Activated T-cell treated with anti-CD3 and anti-CD28 coated beads, Interleukin-2, amount 50 U/mL, for 1 hour (primary cell): ENCODE data around the gene CHST10.

ENCODE experiments used
- DNase-seq: peaks from one replicate; pipeline ENCODE4 v3.0.0-alpha.2; 2020

The CHST10 gene

GRCh38 chr2:100413571-100413970 lies 3.9 kb downstream of the CHST10 start:
- no peak for DNase-seq

- DNase-seq = no peak
Measured at GRCh38 chr2:100412881-100413321, 4.6 kb downstream of the CHST10 start.

DNA sequence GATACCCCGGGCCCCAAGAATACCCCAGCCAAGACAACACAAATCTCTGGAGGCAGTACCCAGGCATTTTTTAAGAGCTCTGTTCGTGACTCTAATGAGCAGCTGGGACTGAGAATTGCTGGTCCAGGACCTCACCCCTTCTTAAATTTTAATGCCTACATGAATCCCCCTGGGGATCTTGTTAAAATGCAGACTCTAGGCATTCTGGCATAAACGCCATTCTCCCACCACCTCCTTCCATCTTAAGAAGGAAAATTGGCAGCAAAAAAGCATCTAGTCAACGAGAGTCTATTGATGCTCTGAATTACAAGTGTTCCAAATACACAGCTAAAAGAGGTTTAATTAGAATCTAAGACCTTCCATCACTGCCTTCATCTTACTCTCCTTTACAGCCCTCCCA lies 5.0 kb downstream of the CHST10 start:
- DNase-seq = no peak

GRCh38 chr2:100411841-100412292 lies 5.6 kb downstream of the CHST10 start:
- DNase-seq = no peak

DNA sequence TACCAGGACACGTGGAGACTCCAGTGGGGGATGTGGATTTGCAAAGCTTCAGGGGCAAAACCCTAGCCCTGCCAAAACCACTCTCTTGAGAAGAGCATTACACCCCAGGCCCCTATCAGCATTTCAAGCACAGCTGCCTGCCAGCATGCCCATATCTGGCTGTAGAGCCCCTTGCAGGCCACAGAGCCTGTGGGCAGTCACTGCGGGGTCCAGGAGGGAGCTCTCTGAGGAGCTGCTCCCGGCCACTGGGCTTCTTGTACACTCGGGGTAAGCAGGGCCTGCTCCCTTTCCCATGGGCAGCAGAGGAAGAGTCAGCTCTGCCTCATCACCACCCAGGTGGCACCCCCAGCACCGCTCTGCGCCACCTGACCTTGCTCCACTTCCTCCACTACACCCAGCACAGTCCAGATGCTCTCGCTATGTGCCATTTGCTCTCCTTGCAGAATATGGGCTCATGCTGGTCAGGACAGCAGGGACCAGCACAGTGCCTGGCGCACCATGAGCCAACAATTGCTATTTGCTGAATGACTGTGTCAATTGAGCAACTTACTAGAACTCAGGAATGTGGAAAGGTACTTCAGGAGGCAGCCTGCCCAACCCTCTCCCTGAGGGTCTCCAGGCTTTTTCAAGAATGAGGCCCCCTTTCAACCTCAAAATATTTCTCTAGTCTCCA lies 7.4 kb downstream of the CHST10 start:
- no peak for DNase-seq

DNA sequence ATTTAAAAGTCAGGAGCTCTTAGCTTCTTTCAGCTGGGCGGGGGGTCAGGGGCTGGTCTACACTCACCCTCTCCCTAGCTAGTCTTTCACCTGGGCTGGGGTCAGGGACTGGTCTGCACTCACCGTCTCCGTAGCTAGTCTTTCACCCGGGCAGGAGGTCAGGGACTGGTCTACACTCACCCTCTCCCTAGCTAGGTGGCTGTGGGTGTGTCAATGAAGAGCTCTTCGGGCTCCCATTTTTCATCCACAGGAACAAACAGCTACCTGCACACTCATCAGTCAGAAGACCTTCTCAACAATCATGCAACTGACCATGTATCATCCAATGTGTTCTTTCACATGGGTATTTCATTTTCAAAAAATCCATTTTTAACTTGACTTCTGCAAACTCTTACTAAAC lies 8.0 kb downstream of the CHST10 start:
- DNase-seq = no peak

- DNase-seq = no peak
Measured at GRCh38 chr2:100408941-100409340, 8.5 kb downstream of the CHST10 start.

GRCh38 chr2:100408104-100408503 lies 9.4 kb downstream of the CHST10 start:
- DNase-seq = no peak

DNA sequence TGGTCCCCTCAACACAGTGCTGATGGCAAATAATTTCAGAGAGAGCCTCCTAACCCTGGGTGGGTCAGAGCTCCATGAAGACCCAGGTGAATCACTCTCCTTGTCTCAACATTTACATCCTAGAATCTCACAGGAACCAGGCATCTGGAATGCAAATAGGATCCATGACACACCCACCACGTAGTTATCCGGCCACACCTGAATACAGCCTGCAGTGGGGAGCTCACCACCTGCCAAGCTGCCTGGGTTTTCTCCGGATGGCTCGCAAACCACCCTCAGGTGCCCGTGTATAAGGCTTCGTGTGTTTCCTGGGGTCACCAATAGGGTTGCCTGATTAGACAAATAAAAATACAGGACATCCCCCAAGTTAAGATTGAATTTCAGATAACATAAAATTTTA lies 9.9 kb downstream of the CHST10 start:
- no peak for DNase-seq

- DNase-seq = no peak
Measured at GRCh38 chr2:100407073-100407472, 10.4 kb downstream of the CHST10 start.

- no peak for DNase-seq
Measured at GRCh38 chr2:100406120-100406508, 11.4 kb downstream of the CHST10 start.

GRCh38 chr2:100405403-100406119 lies 11.9 kb downstream of the CHST10 start:
- no peak for DNase-seq

GRCh38 chr2:100404411-100404810 lies 13.1 kb downstream of the CHST10 start:
- DNase-seq = no peak

DNA sequence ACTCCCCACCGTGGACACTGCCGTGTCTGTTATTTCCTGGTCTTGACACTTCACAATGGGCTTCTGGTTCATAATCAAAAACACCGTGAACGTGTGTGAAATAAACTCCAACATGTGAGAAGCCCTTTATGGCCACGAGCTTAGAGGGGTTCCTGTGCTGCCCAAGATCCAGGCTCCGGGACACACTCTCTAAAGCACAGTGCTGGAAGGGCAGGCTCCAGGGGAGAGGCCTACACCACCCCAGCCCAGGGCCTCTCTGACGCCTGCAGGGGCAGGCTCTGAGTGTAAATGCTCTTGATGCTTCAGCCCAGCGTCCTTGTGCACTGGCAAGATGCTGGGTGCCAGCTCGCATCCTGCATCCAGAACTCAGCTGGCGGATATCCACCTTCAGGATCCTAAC lies 13.7 kb downstream of the CHST10 start:
- DNase-seq = no peak

DNA sequence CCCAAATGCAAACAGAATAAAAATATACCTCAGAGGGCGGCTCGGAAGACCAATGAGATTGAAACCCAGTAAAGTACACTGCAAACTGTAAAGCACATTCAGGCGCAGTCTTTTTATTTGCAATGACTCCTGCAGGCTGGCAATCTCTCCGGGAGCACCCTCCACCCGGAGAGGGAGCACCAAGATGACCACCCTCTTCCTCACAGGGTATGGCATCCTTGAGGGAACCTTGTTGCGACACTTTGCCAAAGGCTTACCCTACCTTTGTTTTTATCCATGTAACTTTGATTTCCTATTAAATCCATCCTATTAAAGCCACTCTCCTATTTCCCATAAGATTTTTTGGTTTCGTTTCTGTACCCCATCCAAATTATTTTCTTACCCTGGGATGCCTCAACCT lies 16.2 kb downstream of the CHST10 start:
- no peak for DNase-seq

DNA sequence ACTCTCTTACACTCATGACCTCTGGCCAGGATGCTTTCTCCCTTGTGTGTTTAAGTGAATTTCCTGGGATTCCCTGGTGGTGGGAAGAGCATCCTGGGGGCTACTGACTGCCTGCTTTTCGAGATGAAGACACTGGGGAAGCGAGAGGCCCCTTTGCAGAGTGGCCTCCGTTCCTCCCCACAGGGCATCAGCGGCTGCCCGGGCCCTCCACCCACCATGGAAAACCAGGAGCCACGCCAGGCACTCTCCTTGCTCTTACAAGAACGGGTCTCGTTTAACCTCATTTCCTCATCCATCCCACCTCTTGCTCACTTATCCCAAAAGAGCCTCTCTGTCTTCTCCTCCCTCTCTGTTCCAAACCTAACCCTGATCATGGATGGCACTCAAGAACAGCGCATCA lies 17.8 kb downstream of the CHST10 start:
- DNase-seq = no peak

DNA sequence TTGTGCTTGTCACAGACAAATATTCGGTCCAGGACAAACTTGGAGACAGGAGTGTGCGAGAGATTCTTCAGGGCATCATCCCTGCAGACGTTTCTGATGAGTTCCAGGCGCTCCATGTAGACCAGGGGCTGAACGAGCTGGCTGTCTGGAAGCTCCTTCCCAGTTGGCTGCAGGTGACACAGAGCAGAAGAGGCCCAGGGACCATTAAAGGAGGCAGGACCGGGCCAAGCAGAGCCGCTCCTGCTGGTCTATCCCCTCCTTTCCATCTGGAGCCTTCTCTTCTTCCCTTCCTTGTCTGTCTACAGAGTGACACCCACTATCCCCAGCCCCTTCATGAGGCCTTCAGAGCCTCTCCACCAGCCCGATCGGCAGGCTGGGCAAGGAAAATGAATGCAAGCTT lies 19.5 kb downstream of the CHST10 start:
- no peak for DNase-seq

- no peak for DNase-seq
Measured at GRCh38 chr2:100397118-100397860, 20.2 kb downstream of the CHST10 start.

GRCh38 chr2:100396483-100396882 lies 21.0 kb downstream of the CHST10 start:
- DNase-seq = no peak

DNA sequence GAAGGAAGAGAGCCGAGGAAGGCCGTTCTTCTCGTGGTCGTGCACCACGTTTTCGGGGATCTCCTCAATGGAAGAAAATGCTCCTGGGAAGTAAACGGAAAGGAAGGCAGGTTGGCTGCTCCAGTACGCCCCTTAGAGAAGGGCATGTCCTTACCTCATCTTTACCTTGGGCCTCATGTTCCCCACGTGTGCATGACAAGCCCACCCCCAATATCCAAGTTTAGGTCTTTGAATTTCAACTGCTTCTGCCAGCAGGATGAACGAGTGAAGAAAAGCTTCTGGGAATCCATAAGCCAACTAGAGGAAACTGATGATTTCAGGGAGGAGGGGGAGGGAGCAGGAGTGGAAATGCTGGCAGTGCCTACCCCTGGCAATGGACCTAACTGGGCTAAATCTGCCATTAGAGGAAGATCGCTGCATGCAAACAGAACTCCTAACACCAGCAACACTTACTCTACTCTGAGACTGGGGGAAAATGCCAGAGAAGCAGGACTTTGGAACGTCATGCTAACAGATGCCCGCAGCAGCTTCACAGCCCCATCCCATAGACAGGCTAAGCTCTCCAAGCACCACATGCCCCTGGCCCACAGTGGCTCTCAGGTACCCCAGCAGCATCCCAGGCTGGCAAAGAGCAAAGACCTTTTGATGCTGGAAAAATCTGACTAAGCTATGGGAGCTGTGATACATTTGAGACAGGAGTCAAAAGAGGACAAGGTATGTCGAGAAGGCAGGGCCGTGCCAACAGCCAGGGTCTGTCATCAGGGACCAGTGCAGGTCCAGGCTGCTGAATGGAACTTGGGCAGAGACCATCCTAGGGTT lies 21.7 kb downstream of the CHST10 start:
- no peak for DNase-seq

DNA sequence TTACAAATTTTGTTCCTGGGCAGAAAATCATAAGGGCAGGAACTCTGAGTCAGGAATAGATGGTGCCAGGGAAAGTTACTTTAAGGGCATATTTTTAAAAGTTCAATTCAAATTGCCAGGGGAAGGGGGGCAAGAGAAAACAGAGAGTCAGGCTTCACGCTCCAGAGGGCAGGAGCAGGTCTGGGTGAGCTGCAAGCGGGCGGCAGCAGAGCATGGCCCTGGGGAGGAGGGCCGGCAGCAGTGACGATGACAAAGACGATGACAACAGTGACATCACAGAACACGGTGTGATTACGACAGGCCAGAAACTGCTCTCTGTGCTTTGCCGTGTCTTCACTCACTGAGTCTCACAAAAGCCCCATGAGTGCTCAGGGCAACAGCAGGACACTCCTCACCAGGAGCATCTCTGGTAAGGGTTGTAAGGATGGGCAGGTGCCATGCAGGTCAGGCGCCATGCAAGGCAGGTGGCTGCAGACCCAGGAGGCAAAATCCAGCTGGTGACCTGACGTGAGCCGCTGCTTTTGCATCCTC lies 23.3 kb downstream of the CHST10 start:
- no peak for DNase-seq

- DNase-seq = no peak
Measured at GRCh38 chr2:100393362-100393761, 24.1 kb downstream of the CHST10 start.

GRCh38 chr2:100392715-100393114 lies 24.8 kb downstream of the CHST10 start:
- no peak for DNase-seq
